K562 treated with DMSO at 1 percent for 12 hours (cell line): ENCODE results near the gene DIRAS1. TPM values are rescaled to one million over a fixed set of nuclear protein-coding genes. Genes with fewer than 3 reads are reported as not detected.

Experiments
- total RNA-seq: library from RNA; unstranded; fragments of 300-600 nt; gene quantifications from 2 replicates; pipeline ENCODE4 v1.2.3, GENCODE V29; 2022; ENCODE audit not compliant: insufficient read depth

Gene DIRAS1, protein sequence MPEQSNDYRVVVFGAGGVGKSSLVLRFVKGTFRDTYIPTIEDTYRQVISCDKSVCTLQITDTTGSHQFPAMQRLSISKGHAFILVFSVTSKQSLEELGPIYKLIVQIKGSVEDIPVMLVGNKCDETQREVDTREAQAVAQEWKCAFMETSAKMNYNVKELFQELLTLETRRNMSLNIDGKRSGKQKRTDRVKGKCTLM
- total RNA-seq: 3.4 and 4.7 TPM in 2 replicates

DNA sequence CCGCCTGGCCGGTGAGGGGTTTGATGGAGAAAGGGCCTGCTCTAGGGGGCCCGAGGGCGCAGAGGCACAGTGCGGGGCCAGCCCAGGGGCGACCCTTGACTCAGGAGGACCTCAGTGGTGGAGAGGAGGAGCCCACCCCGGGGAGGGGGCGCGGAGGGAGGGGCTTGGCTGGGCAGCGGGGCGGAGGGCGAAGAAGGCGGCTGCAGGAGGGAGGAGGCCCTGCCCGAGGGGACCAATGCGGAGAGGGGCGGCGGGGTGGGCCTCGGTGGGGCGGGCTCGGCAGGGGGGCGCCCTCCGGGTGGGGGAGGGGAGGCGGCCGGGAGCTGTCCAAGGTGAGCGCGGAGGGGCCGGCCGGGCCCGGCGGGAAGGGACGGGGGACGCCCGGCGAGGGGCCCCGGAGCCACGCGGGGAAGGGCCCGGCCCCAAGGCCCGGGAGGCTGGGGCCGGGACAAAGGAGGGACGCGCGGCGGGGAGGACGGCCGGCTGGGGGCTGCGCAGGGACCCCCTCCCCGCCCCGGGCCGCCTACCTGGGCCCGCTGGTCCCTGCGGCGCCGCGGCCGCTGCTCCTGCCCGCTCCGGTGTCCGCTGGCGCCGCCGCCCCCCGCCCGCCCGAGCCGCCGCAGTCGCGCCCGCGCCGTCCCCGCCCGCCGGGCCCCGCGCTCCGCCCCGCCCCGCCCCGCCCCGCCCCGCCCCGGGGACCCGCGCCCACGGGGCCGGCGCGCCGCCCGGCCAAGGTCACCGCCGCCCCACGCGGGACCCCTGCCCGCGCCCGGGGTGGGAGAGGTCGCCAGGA is at the start of gene DIRAS1:
Gene DIRAS1 (minus strand): TSS at position 596 of the 793 bp plus-strand sequence. CDS start 3,566 bp downstream, outside the sequence.

DNA sequence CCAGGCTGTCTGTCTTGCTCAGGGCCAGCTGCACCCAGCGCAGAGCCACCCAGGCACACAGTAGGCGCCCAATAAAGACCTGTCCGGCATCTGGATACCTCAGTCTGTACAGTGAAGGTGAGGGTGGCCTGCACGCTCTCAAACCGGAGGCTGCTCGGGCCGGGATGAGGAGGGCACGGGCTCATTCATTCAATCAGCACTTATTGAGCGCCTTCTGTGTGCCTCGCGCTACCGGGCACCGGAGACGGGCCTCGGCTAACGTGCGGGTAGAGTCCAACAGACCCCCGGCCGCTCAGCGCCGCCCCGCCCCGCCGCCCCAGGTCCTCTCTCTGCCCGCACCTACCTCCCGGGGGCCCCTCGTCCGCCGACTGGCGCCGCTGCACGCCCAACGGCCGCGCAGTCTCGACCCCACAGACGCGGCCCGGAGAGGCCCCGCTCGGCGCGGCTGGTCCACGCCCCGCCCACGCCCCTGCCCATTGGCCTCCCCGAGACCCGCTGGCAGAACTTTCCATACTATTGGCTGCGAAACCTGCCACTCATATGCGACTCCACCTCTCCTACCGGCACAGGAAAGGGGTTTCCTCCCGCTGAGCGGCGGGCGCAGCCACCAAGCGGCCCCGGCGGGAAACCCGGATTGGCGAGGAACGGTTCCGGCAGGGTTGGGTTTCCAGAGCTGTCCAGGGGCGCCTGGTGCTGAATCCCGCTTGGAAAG is 18.6 kb upstream of the DIRAS1 start, which contains the start of gene SLC39A3:
Gene SLC39A3 (minus strand): TSS at position 416 of the 712 bp plus-strand sequence. CDS start 2,760 bp downstream, outside the sequence.

DNA sequence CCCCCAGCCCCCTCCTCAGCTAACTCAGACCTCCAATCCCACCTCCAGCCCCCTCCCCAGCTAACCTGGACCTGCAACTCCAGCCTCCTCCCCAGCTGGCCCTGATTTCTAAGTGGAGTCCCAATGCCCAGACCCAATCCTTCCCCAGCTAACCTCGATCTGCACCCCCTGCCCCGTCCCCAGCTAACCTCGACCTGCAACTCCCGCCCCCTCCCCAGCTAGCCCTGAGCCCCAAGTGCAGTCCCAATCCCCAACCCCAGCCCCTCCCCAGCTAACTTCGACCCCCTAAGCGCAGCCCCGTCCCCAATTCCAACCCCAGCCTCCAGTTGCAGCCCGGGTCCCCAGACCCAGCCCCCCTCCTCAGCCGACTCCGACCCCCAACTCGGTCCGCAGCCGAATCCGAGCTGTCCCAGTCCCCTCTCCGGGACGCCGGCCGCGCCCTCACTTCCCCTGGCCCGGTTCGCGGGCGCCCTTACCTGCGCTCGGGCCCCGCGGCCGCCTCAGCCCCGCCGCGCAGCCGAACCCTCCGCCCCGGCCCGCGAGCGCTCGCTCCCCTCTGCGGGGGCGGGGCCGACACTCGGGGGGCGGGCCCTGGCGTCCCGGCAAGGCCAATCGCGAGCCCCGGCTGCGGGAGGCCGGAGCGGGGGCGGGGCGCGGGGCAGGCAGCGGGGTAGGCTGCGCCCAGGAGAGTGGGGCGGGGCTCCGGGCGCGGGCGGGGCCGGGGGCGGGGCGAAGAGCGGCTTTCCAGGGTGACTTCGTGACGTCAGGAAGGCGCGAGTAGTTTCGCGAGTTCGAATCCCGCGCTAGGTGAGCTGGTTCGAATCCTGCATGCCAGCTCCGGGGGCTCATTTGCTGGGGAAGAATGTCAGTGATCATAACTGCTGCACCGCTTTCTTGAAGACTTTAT is 18.7 kb downstream of the DIRAS1 start, which contains the start of gene GNG7:
Gene GNG7 (minus strand): TSS at position 525 of the 907 bp plus-strand sequence. CDS start 182,006 bp downstream, outside the sequence.

Other genes starting within 250 kb of the DIRAS1 start
- gene GADD45B, start 245.2 kb downstream of the DIRAS1 start, total RNA-seq: 6.9 and 9.1 TPM in 2 replicates
- 0.36 and 1.3 TPM in 2 replicates for gene GNG7, start 18.7 kb downstream of the DIRAS1 start, total RNA-seq
- gene SLC39A3, start 18.6 kb upstream of the DIRAS1 start, total RNA-seq: 159 and 192 TPM in 2 replicates
- 100 and 123 TPM in 2 replicates for gene SGTA, start 61.9 kb upstream of the DIRAS1 start, total RNA-seq
- gene THOP1, start 64.1 kb upstream of the DIRAS1 start, total RNA-seq: 103 and 154 TPM in 2 replicates
- 1.8 and 2.7 TPM in 2 replicates for gene ZNF554, start 98.5 kb upstream of the DIRAS1 start, total RNA-seq
- gene ZNF555, start 120.1 kb upstream of the DIRAS1 start, total RNA-seq: 1.0 and 4.9 TPM in 2 replicates
- 0.96 TPM in 1 of 2 replicates, not detected in the other for gene ZNF556, start 146.0 kb upstream of the DIRAS1 start, total RNA-seq
- gene ZNF57, start 179.6 kb upstream of the DIRAS1 start, total RNA-seq: 2.4 and 5.7 TPM in 2 replicates
- 8.4 and 9.3 TPM in 2 replicates for gene ZNF77, start 223.6 kb upstream of the DIRAS1 start, total RNA-seq